GM12873 (cell line): Measurements from ENCODE around the gene SLC2A10.

Experiments used
- CTCF ChIP-seq: IDR thresholded peaks from 2 replicates; pipeline ENCODE4 v1.5.1; 2012; ENCODE audit warnings: low read depth, mild to moderate bottlenecking, moderate library complexity, low read length, control low read depth; ENCODE audit not compliant: insufficient read depth; ENCODE audit errors: missing control alignments

The SLC2A10 gene

GRCh38 chr20:46717818-46718541 is 8.5 kb downstream of the SLC2A10 start:
- no peak for TF ChIP-seq CTCF

GRCh38 chr20:46720019-46720418 is 10.6 kb downstream of the SLC2A10 start:
- no peak for TF ChIP-seq CTCF

- TF ChIP-seq CTCF: no peak
Observed at GRCh38 chr20:46720776-46721425, 11.5 kb downstream of the SLC2A10 start.

GRCh38 chr20:46721476-46721875 is 12.0 kb downstream of the SLC2A10 start:
- no peak for TF ChIP-seq CTCF

GRCh38 chr20:46722450-46722849 is 13.0 kb downstream of the SLC2A10 start:
- no peak for TF ChIP-seq CTCF

GRCh38 chr20:46723039-46723438 is 13.6 kb downstream of the SLC2A10 start:
- TF ChIP-seq CTCF: no peak

- TF ChIP-seq CTCF: no peak
Observed at GRCh38 chr20:46724343-46724959, 15.0 kb downstream of the SLC2A10 start.
